GM12875 (cell line): ENCODE measurements around the gene NUP93.

Experiments used
- H3K4me3 ChIP-seq: one replicate; pipeline ENCODE4 v1.5.1; 2011; ENCODE audit warnings: low read depth, low read length, control low read depth
- TF ChIP-seq, protein P1 (sequence below): IDR thresholded peaks from 2 replicates; pipeline ENCODE4 v1.5.1; 2011; ENCODE audit warnings: low read depth, mild to moderate bottlenecking, control low read depth, inconsistent platforms, low read length, moderate library complexity, borderline replicate concordance; ENCODE audit not compliant: insufficient read depth

Gene NUP93

DNA sequence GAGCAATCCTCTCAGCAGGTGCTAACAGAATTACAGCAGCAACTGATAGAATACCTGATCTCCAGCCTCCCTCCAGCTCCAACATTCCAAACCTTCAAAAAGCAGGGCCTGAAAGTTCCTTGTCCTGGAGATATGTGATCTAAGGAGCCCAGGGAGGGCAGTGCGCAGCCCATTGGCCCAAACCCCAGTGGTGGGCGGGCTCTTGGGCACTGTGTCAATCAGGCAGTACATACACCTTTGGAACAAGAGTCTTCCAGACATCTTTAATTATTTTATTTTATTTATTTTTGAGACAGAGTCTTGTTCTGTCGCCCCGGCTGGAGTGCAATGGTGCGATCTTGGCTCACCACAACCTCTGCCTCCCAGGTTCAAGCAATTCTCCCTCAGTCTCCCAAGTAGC lies 159.3 kb downstream of the NUP93 start:
- TF ChIP-seq, protein P1, sequence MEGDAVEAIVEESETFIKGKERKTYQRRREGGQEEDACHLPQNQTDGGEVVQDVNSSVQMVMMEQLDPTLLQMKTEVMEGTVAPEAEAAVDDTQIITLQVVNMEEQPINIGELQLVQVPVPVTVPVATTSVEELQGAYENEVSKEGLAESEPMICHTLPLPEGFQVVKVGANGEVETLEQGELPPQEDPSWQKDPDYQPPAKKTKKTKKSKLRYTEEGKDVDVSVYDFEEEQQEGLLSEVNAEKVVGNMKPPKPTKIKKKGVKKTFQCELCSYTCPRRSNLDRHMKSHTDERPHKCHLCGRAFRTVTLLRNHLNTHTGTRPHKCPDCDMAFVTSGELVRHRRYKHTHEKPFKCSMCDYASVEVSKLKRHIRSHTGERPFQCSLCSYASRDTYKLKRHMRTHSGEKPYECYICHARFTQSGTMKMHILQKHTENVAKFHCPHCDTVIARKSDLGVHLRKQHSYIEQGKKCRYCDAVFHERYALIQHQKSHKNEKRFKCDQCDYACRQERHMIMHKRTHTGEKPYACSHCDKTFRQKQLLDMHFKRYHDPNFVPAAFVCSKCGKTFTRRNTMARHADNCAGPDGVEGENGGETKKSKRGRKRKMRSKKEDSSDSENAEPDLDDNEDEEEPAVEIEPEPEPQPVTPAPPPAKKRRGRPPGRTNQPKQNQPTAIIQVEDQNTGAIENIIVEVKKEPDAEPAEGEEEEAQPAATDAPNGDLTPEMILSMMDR: no peak
- H3K4me3 ChIP-seq: no peak overlapping the region

DNA sequence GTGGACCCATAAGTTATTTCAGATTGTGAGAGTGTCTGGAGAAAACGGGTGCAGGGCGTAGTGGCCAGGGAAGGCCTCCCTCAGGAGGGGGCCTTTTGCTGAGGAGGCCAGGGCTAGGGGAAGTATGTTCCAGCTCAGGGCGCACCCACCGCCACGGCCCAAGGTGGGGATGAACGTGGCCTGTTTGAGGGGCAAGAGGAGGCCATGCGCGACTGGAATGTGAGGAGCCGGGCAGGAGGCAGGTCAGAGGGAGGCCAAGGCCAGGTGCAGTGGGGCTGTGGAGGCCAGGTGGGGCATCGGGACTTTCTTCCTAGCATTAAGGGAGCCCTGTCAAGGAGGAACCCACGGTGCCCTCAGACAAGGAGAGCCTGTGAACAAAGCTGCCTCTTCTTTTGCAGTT lies 161.8 kb downstream of the NUP93 start:
- TF ChIP-seq, protein P1: no peak
- H3K4me3 ChIP-seq: no peak overlapping the region

DNA sequence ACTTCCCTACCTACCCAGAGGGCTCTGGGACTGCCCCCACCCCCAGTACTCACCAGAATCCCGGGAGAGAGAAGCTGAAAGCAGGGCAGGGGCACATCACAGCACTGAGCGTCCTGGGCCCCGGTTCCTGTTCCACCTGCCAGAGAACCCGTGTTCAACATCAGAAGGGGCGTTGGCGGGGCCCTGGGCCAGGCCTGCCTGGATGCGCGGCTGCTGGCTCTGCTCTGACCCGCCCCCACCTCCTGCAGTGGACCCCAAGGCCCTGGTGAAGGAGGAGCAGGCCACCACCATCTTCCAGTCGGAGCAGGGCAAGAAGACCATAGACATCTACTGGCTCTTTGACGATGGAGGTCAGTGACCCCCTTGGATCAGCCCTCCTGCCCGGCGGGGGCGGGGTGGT lies 162.8 kb downstream of the NUP93 start:
- no peak overlapping the region for H3K4me3 ChIP-seq
- TF ChIP-seq, protein P1: no peak

DNA sequence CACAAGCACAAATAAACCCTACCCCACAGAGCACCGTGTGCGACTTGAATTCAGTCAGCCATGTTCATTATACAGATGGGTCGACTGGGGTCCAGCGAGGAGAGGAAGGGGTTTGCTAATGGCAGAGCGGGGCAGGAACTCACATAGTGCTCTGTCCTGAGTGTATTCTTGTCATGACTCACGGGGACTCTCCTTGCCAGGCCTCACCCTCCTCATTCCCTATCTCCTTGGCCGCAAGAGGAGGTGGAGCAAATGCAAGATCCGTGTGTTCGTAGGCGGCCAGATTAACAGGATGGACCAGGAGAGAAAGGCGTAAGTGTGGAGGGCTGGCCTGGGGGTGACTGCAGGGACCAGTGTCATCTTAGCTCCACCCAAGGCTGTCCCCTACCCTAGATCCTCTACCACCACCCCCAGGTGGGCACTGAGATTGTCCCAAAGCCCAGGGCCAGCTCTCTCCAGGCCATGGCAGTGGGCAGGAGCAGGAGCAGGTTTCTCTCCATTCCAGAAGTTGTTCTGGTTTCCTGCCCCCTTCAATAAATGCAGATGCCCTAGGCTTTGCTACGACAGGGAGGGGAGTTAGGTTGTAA lies 164.5 kb downstream of the NUP93 start:
- TF ChIP-seq, protein P1: no peak
- no peak overlapping the region for H3K4me3 ChIP-seq

DNA sequence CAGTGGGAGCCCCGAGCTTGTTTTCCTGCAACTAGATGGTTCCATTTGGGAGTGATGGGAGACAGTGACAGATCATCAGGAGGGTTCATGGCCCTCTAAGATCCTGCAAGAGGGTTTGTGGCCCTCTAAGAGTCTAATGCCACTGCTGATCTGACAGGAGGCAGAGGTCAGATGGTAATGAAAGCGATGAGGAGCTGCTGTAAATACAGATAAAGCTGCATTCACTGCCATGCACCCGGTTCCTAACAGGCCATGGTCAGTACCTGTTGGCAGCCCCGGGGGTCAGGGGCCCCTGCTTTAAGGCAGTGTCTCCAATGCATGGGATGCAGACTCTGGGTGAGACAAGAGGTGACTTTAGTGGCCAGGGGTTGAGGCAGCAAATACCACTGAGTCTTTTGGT lies 165.9 kb downstream of the NUP93 start:
- H3K4me3 ChIP-seq: no peak overlapping the region
- TF ChIP-seq, protein P1: no peak

DNA sequence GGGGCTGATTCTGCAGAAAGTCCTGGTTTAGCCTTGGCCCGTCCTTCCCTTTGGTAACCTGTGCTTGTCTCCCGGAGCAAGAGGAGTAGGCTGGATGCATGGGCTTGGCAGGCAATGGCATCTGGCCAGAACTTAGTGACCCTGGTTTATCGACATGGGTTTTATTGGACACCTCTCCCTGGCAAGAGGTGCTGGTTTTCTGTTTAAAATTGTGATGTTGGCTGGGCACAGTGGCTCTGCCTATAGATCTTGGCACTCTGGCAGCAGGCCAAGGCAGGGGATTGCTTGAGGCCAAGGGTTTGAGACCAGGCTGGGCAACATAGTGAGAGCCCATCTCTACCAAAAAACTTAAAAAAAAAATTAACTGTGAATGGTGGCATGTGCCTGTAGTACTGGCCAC lies 166.3 kb downstream of the NUP93 start:
- H3K4me3 ChIP-seq: no peak overlapping the region
- TF ChIP-seq, protein P1: no peak

DNA sequence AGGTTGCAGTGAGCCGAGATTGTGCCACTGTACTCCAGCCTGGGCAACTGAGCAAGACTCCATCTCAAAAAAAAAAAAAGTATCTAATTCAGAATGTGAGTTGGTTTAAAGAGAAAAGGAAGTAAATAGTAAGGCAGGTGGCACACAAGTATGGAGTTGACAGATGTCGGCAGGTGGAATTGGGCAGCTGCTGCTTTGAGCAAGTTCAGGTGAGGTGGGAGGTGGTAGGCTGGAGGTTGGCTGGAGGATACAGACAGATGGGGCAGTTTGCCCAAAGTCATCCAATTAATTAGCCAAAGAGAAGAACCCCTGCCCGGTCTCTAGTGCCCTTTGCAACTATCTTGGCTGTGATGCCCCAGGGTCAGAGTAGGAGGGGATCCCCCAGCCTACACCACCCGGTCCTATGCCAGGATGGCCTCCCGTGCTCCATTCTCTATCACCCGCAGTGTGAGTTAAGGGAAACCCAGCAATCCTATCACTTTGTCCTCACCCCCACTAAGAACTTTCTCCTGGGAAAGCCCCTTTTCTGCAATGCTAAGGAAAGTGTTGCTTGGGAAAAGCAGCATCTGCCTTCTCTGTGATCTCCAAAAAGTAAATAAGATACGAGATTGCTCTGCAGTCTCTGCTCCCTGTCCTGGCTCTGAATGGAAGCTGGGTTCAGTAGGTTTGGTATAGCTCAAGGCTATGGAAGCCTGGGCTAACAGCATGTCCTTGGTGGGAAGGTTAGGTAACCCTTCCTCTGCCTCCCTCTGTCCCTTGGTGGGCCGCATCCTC lies 167.3 kb downstream of the NUP93 start:
- no peak overlapping the region for H3K4me3 ChIP-seq
- TF ChIP-seq, protein P1: no peak
